GM23248 (cell line): ENCODE measurements around the gene CATSPERD.

Experiments used
- EZH2 ChIP-seq: fragments of 200-600 bp; sonication (generic); IDR thresholded peaks from 2 replicates; pipeline ENCODE4 v1.6.1; 2018; ENCODE audit warnings: antibody characterized with exemption, mild to moderate bottlenecking; ENCODE audit not compliant: insufficient read depth, poor library complexity, severe bottlenecking
- EZH2phosphoT487 ChIP-seq: fragments of 200-600 bp; sonication (generic); IDR thresholded peaks from 2 replicates; pipeline ENCODE4 v1.6.1; 2018; ENCODE audit warnings: antibody characterized with exemption, moderate library complexity, mild to moderate bottlenecking, low read depth; ENCODE audit not compliant: insufficient read depth

DNA sequence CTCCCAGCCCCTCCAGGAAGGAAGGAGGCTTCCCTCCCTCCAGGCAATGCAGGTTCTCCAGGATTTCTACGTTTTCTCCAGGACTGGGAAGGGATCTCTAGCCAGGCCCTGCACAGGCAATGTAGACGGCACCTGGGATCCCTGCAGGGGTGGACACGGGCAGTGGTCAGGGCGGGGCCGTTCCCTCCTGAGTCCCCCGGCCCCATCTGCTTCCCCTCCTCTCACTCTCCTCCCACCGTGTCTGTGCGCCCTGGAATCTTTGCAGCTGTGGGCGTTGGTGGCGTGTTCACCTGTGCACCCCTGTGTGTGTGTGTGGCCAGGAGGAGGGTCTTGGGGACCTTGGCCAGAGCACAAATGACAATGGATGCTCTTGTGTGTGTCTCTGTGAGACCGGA is 94.4 kb downstream of the CATSPERD start:
- TF ChIP-seq EZH2 = no peak
- TF ChIP-seq EZH2phosphoT487 = no peak
